22Rv1 (cell line): ENCODE measurements around the gene EEF2.
"Not testable (repeated sequence)": the region's sequence is repeated elsewhere in the genome, so short reads cannot be mapped to it uniquely, and the experiment has no call there.

Experiments
- H3K27ac ChIP-seq: fragments of 450-650 bp; 2 replicates; pipeline ENCODE4 v1.5.1; 2017
- ZFX ChIP-seq: fragments of 450-650 bp; IDR thresholded peaks from 2 replicates; pipeline ENCODE4 v1.6.1; 2017; ENCODE audit warnings: antibody characterized with exemption, borderline replicate concordance
- TF ChIP-seq, protein P1 (sequence below): fragments of 450-650 bp; IDR thresholded peaks from 2 replicates; pipeline ENCODE4 v1.5.1; 2017; ENCODE audit warnings: mild to moderate bottlenecking

Gene EEF2

DNA sequence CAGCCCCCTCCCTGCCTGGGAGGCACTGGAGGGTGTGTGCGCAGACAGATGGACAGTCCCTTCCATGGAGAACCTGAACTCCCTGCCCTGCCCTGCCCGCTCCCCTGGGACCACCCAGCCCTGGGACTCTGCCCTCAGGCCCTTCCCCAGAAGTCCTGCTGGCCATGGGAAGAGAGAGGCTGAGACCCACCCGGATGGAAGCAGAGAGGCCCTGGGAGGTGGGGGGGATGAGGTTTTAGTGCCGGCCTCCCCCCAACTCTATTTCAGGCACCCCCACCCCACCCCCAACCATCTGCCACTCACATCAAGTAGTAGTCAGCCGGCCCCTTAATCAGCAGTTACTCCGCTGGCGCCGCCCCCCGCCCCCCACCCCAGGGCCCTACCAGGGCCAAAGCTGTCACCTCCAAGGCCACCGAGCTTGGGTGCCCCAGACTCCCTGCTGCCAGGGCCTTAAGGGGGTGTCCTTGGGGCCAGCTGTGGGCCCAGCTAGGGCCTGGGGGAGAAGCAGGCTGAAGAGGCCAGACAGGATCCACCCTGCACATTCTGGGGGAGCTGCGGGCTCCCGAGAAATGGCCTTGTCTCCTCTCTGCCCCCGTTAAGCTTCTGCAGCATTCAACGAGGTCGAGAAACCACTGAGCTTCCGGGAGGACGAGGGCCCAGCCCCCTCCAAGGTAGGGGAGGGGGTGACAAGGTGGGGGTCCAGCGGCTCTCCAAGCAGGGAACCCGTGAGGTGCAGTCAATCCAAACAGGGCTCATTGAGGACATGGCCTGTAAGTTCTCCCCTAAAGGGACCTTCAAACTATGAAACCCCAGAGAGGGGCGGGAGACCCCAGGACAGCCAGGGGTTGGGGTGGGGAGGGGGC lies 35.0 kb downstream of the EEF2 start:
- H3K27ac ChIP-seq: no peak overlapping the region
- TF ChIP-seq, protein P1, sequence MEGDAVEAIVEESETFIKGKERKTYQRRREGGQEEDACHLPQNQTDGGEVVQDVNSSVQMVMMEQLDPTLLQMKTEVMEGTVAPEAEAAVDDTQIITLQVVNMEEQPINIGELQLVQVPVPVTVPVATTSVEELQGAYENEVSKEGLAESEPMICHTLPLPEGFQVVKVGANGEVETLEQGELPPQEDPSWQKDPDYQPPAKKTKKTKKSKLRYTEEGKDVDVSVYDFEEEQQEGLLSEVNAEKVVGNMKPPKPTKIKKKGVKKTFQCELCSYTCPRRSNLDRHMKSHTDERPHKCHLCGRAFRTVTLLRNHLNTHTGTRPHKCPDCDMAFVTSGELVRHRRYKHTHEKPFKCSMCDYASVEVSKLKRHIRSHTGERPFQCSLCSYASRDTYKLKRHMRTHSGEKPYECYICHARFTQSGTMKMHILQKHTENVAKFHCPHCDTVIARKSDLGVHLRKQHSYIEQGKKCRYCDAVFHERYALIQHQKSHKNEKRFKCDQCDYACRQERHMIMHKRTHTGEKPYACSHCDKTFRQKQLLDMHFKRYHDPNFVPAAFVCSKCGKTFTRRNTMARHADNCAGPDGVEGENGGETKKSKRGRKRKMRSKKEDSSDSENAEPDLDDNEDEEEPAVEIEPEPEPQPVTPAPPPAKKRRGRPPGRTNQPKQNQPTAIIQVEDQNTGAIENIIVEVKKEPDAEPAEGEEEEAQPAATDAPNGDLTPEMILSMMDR: no peak
- TF ChIP-seq ZFX: no peak

DNA sequence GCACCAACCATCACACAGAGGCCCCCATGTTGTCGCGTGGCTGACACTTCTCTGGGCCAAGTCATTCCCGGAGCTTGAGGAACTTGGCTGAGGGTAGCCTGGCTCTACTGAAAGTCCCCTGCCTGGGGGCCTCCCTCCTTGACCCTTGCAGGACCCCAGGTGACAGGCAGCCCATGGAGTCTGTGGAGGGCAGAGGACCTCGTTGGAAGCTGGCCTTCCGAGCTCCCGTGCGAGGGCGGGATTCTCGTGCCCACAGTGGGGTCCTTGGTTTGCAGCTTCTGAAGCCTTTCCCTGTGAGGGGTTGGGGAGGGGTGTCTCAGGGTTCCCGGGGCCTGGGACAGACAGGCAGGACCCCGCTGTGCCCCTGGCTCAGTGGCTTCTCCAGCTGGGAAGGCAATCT lies 36.0 kb downstream of the EEF2 start:
- H3K27ac ChIP-seq: no peak overlapping the region
- TF ChIP-seq, protein P1: no peak

DNA sequence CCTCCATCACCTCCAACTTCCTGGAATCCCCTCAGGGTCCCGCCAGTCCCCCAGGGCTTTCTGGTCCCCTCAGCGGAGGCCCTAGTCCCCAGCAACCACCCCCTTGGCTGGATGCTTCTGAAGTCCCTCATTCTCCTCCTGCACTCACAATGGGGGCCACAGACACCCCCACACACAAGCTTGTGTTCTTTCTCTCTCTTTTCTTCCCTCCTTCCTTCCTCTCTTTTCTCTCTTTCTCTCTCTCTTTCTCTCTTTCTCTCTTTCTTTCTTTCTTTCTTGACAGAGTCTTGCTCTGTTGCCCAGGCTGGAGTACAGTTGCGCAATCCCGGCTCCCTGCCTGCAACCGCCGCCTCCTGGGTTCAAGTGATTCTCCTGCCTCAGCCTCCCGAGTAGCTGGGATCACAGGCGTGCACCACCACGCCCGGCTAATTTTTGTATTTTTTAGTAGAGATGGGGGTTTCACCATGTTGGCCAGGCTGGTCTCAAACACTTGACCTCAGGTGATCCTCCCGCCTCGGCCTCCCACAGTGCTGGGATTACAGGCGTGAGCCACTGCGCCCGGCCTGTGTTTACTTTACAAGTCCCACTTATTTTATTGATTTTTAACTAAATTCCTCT lies 37.8 kb downstream of the EEF2 start:
- not testable (repeated sequence) for H3K27ac ChIP-seq

DNA sequence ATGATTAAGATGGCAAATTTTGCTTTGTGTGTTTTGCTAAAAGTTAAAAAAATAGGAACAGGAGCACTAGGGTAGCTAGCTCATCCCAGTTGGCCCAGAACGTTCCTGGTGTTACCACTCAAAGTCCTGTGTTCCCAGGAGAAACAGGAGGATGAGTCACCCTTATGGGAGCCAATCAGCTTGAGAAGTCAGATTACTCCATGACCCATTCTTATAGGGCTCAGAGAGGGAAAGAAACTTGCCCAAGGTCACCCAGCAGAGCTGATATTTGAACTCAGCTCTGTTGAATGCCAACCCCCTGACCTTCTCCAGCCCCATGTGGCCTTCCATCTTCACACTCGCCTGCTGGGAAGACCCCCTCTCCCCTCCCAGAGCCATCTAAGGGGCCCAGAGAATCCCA lies 39.4 kb downstream of the EEF2 start:
- TF ChIP-seq, protein P1: no peak
- TF ChIP-seq ZFX: no peak

DNA sequence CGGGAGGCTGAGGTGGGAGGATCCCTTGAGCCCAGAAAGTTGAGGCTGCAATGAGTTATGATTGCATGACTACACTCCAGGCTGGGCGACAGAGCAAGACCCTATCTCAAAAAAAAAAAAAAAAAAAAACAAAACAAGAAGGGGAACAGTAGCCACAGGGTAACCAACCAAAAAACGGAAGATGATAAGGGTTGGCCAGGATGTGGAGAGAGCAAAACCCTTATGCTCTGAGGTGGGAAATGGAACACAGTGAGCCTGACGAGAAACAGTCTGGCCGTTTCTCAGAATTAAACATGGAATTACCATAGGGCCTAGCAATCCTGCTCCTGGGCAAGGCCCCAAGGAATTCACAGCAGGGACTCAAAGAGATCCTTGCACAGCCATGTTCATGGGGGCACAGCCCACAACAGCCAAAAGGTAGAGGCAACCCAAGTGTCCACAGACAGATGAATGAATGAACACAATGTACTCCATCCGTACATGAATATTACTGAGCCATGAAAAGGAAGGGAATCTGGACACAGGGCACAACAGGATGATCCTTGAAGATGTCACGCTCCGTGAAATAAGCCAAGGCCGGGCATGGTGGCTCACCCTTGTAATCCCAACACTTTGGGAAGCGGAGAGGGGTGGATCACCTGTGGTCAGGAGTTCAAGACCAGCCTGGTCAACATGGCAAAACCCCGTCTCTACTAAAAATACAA lies 41.1 kb downstream of the EEF2 start:
- TF ChIP-seq ZFX: no peak
- TF ChIP-seq, protein P1: no peak

More for the DNA sequence above, 39.4 kb downstream of the EEF2 start:
- H3K27ac ChIP-seq: no peak overlapping the region

DNA sequence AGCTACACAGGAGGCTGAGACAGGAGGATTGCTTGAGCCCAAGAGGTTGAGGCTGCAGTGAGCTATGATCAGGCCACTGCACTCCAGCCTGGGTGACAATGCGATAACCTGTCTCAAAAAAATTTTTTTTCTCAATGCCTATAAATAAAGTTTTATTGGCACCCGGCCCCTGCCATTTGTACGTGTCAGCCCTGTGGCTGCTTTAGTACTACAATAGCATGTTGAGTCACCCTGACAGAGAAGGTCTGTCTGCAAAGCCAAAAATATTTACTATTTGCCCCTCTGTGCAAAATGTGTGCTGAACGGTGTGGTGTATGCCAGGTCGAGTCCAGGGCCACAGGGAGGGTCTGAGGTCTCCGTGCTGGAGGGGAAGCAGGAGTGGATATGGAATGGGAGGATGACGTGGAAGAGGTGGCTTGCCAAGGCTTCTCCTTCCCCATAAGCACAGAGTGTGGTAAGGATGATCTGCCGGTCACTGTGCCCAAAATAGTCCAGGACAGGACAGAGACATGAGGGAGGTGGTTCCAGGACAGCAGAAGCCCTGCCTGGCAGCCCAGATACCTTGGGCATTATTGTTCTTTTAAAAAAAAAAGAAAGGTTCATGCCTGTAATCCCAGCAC lies 42.4 kb downstream of the EEF2 start:
- TF ChIP-seq ZFX: no peak
- TF ChIP-seq, protein P1: no peak
- no peak overlapping the region for H3K27ac ChIP-seq

More for the DNA sequence above, 41.1 kb downstream of the EEF2 start:
- H3K27ac ChIP-seq: no peak overlapping the region

DNA sequence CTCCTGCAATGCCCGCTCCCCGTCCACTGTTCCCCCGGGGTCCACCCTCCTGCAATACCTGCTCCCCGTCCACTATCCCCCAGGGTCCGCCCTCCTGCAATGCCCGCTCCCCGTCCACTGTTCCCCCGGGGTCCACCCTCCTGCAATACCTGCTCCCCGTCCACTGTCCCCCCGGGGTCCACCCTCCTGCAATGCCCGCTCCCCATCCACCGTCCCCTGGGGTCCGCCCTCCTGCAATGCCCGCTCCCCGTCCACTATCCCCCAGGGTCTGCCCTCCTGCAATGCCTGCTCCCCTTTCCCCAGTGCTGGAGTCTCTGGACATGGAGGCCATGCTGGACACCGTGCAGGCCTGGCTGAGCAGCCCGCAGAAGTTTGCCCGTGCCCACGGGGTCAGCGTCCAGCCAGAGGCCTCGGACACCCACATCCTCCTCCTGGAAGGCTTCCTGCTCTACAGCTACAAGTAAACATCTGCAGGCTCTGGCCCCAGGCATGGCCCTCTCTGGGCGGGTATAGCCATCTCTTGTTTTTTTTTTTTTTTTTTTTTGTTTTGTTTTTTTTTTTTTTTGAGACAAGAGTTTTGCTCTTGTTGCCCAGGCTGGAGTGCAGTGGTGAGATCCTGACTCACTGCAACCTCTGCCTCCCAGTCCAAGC lies 46.8 kb downstream of the EEF2 start:
- not testable (repeated sequence) for H3K27ac ChIP-seq
